ENCODE data around the gene UNC80. TPM values are rescaled to one million over a fixed set of nuclear protein-coding genes. Genes with fewer than 3 reads are reported as not detected.

Gene UNC80
- total RNA-seq, 1 experiment from 2014 or later = not detected

DNA sequence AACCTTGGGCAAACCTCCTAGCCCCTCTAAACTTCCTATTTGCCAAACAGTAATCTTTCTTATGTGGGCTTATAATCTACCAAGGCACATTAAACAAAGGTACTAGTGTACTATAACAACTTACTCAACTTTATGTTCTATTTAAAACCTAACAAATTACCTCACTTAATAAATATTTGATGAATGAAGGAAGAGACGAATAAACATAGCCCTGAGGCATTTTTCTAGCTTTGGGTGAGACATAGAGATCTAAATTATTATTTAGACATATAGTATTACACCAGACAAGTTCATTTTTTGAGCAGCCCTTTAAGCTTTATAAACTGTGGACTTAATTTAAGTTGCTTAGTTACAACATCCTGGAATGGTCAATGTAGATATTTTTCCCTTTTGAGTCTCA, 104.6 kb downstream of the UNC80 start:
- Histone ChIP-seq H3K4me3 (ENCODE audit: low read length) (no peak overlapping the region), H3K4me2 (ENCODE audit: low read length) (no peak overlapping the region), H3K79me2 (ENCODE audit: low read length) (no peaks in the 10 kb centered on the region), H3K9me2 (replicated peaks; ENCODE audit: low read length) (no peaks in the 10 kb centered on the region), H3K27ac (ENCODE audit: low read length) (no peak overlapping the region), H3K36me3 (ENCODE audit: low read depth, low read length) (no peaks in the 10 kb centered on the region), H3K9me3 (ENCODE audit: low read length) (no peaks in the 10 kb centered on the region), H4K20me1 (ENCODE audit: low read length) (no peaks in the 10 kb centered on the region), H3K27me3 (ENCODE audit: low read length) (peaks cover 27% of the 10 kb centered on the region), H3K4me1 (ENCODE audit: insufficient read depth, low read length) (no peaks in the 10 kb centered on the region), H3F3A (ENCODE audit: low read length, unreplicated experiment) (no peaks in the 10 kb centered on the region), H3K9ac (ENCODE audit: low read length) (no peak overlapping the region), H2AFZ (ENCODE audit: low read length) (no peak overlapping the region)
- POLR2A ChIA-PET (ENCODE audit: unreplicated experiment) = no interaction called here
- CTCF ChIA-PET = no interaction called here
- intact Hi-C loops (cut with micrococcal nuclease) = no loop called here
- ATAC-seq = no peak
- no TSS peak for BruUV-seq (replicated peaks)
- peak; percentile 11 for DNase-seq
- TF ChIP-seq EZH2phosphoT487 (IDR thresholded peaks at IDR 0.05; ENCODE audit: borderline replicate concordance, low read length) = no peak
- TF ChIP-seq, protein P1, sequence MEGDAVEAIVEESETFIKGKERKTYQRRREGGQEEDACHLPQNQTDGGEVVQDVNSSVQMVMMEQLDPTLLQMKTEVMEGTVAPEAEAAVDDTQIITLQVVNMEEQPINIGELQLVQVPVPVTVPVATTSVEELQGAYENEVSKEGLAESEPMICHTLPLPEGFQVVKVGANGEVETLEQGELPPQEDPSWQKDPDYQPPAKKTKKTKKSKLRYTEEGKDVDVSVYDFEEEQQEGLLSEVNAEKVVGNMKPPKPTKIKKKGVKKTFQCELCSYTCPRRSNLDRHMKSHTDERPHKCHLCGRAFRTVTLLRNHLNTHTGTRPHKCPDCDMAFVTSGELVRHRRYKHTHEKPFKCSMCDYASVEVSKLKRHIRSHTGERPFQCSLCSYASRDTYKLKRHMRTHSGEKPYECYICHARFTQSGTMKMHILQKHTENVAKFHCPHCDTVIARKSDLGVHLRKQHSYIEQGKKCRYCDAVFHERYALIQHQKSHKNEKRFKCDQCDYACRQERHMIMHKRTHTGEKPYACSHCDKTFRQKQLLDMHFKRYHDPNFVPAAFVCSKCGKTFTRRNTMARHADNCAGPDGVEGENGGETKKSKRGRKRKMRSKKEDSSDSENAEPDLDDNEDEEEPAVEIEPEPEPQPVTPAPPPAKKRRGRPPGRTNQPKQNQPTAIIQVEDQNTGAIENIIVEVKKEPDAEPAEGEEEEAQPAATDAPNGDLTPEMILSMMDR (conservative IDR thresholded peaks at IDR 0.05; ENCODE audit: low read depth, low read length) = no peak
- no peak for TF ChIP-seq EZH2 (IDR thresholded peaks at IDR 0.05; ENCODE audit: low read length, unreplicated experiment)

DNA sequence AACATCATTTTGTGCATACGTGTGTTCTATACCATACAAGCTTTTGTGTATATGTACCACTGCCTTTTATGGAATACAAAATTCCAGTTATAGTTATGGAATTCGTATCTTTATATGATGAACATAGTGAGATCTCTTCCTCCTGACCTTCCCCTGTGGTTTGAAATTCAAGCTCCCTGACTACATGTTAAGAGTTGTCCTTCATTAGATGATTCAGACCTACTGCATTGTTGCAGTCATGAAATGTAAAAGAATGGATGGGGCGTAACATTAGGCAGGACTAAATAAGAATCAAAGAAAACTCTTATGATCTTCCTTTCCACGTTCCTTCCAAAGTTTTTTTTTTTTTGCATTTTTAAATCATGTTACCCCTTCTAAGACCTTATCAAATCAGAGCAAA, 107.1 kb downstream of the UNC80 start:
- Histone ChIP-seq H3F3A (ENCODE audit: low read length, unreplicated experiment) (no peaks in the 10 kb centered on the region), H3K27ac (ENCODE audit: low read length) (no peak overlapping the region), H3K36me3 (ENCODE audit: low read depth, low read length) (no peaks in the 10 kb centered on the region), H3K9me2 (replicated peaks; ENCODE audit: low read length) (no peaks in the 10 kb centered on the region), H2AFZ (ENCODE audit: low read length) (no peak overlapping the region), H3K79me2 (ENCODE audit: low read length) (no peaks in the 10 kb centered on the region), H3K4me1 (ENCODE audit: insufficient read depth, low read length) (no peaks in the 10 kb centered on the region), H3K27me3 (ENCODE audit: low read length) (peaks cover 25% of the 10 kb centered on the region), H3K4me2 (ENCODE audit: low read length) (no peak overlapping the region), H3K9ac (ENCODE audit: low read length) (no peak overlapping the region), H4K20me1 (ENCODE audit: low read length) (no peaks in the 10 kb centered on the region), H3K9me3 (ENCODE audit: low read length) (no peaks in the 10 kb centered on the region), H3K4me3 (ENCODE audit: low read length) (no peak overlapping the region)
- DNase-seq (no peak), ATAC-seq (no peak)
- TF ChIP-seq, protein P1 (conservative IDR thresholded peaks at IDR 0.05; ENCODE audit: low read depth, low read length) = no peak
- no peak for TF ChIP-seq EZH2 (IDR thresholded peaks at IDR 0.05; ENCODE audit: low read length, unreplicated experiment)
- TF ChIP-seq EZH2phosphoT487 (IDR thresholded peaks at IDR 0.05; ENCODE audit: borderline replicate concordance, low read length) = no peak
- ChIA-PET CTCF (no interaction called here), POLR2A (ENCODE audit: unreplicated experiment) (no interaction called here)
- no TSS peak for BruUV-seq (replicated peaks)
- intact Hi-C loops (cut with micrococcal nuclease) = no loop called here

DNA sequence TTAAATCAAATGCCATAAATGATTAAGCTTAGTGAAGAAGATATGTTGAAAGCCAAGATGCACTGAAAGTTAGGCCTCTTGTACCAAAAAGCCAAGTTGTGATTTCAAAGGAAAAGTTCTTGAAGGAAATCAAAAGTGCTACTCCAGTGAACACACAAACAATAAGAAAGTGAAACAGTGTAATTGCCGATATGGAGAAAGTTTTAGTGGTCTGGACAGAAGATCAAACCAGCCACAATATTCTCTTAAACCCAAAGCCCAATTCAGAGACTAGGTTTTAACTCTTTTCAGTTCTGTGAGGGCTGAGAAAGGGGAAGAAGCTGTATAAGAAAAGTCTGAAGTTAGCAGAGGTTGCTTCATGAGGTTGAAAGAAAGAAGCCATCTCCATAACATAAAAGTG, 129.0 kb downstream of the UNC80 start:
- H3K4me2 ChIP-seq (ENCODE audit: low read length) = no peak overlapping the region
- H3K79me2 ChIP-seq (ENCODE audit: low read length) = no peaks in the 10 kb centered on the region
- no peak overlapping the region for H3K27ac ChIP-seq (ENCODE audit: low read length)
- ATAC-seq = no peak
- POLR2A ChIA-PET (ENCODE audit: unreplicated experiment) = no interaction called here
- H3K4me1 ChIP-seq (ENCODE audit: insufficient read depth, low read length) = peaks cover 3% of the 10 kb centered on the region; the same call in 1 of the 2 replicates
- H4K20me1 ChIP-seq (ENCODE audit: low read length) = no peaks in the 10 kb centered on the region
- no peak overlapping the region for H2AFZ ChIP-seq (ENCODE audit: low read length)
- H3K9me3 ChIP-seq (ENCODE audit: low read length) = no peaks in the 10 kb centered on the region
- H3K36me3 ChIP-seq (ENCODE audit: low read depth, low read length) = no peaks in the 10 kb centered on the region
- no peak overlapping the region for H3K4me3 ChIP-seq (ENCODE audit: low read length)
- no peaks in the 10 kb centered on the region for H3K9me2 ChIP-seq (replicated peaks; ENCODE audit: low read length)
- intact Hi-C loops (cut with micrococcal nuclease) = no loop called here
- H3K9ac ChIP-seq (ENCODE audit: low read length) = no peak overlapping the region
- no peak for DNase-seq
- H3K27me3 ChIP-seq (ENCODE audit: low read length) = peaks cover 31% of the 10 kb centered on the region
- no peak for TF ChIP-seq EZH2 (IDR thresholded peaks at IDR 0.05; ENCODE audit: low read length, unreplicated experiment)
- TF ChIP-seq EZH2phosphoT487 (IDR thresholded peaks at IDR 0.05; ENCODE audit: borderline replicate concordance, low read length) = no peak
- TF ChIP-seq, protein P1 (conservative IDR thresholded peaks at IDR 0.05; ENCODE audit: low read depth, low read length) = no peak
- BruUV-seq (replicated peaks) = no TSS peak
- no peaks in the 10 kb centered on the region for H3F3A ChIP-seq (ENCODE audit: low read length, unreplicated experiment)
- CTCF ChIA-PET = no interaction called here
